ENCODE data around the gene ZNF580.

DNA sequence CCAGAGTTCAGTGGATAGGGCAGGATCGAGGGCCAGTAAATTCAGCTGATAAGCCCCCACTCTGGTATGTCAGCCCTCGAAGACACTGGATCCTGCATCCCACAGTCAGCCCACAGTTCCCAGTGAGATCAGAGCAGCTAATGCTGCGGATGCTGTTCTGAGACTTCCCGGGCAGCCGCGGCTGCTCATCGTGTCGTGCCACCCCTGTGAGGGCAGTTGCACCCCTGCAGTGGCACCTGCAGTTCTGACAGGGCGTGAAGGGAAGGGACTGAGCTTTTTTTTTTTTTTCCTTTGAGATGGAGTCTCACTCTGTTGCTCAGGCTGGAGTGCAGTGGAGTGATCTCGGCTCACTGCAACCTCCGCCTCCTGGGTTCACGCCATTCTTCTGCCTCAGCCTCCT is 26.7 kb downstream of the ZNF580 start:
- TF ChIP-seq, protein P1, sequence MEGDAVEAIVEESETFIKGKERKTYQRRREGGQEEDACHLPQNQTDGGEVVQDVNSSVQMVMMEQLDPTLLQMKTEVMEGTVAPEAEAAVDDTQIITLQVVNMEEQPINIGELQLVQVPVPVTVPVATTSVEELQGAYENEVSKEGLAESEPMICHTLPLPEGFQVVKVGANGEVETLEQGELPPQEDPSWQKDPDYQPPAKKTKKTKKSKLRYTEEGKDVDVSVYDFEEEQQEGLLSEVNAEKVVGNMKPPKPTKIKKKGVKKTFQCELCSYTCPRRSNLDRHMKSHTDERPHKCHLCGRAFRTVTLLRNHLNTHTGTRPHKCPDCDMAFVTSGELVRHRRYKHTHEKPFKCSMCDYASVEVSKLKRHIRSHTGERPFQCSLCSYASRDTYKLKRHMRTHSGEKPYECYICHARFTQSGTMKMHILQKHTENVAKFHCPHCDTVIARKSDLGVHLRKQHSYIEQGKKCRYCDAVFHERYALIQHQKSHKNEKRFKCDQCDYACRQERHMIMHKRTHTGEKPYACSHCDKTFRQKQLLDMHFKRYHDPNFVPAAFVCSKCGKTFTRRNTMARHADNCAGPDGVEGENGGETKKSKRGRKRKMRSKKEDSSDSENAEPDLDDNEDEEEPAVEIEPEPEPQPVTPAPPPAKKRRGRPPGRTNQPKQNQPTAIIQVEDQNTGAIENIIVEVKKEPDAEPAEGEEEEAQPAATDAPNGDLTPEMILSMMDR (conservative IDR thresholded peaks at IDR 0.05; ENCODE audit: low read length), result no peak
- no peak for TF ChIP-seq EZH2phosphoT487 (IDR thresholded peaks at IDR 0.05; ENCODE audit: borderline replicate concordance)

All from Loucy (cell line).